Muscle layer of duodenum (tissue), 2 donors: ENCODE data around the gene CYP27B1.
"Not testable (repeated sequence)": the region's sequence is repeated elsewhere in the genome, so short reads cannot be mapped to it uniquely, and the experiment has no call there.

Source experiments
- H3K27ac ChIP-seq: one replicate; pipeline ENCODE4 v1.7.0; 2013; ENCODE audit warnings: mild to moderate bottlenecking, low read length
- H3K27me3 ChIP-seq: one replicate; pipeline ENCODE4 v1.7.0; 2013; ENCODE audit warnings: low read depth, mild to moderate bottlenecking, control low read depth, low read length
- H3K36me3 ChIP-seq, 2 donors: one replicate each; pipeline ENCODE4 v1.7.0; 2013; ENCODE audit warnings: low read length in 2 of 2, control low read depth in 1 of 2, mild to moderate bottlenecking in 1 of 2; ENCODE audit not compliant: insufficient read depth in 2 of 2, control insufficient read depth in 1 of 2
- H3K4me1 ChIP-seq, 2 donors: one replicate each; pipeline ENCODE4 v1.7.0; 2013; ENCODE audit warnings: low read length in 2 of 2, mild to moderate bottlenecking in 2 of 2, control low read depth in 1 of 2, moderate library complexity in 1 of 2; ENCODE audit not compliant: insufficient read depth in 2 of 2, control insufficient read depth in 1 of 2
- H3K4me3 ChIP-seq, 2 donors: one replicate each; pipeline ENCODE4 v1.7.0; 2013; ENCODE audit warnings: low read length in 2 of 2, low read depth in 1 of 2, mild to moderate bottlenecking in 1 of 2
- H3K9me3 ChIP-seq, 2 donors: one replicate each; pipeline ENCODE4 v1.7.0; 2013; ENCODE audit warnings: low read length in 2 of 2, control low read depth in 1 of 2, mild to moderate bottlenecking in 1 of 2; ENCODE audit not compliant: control insufficient read depth in 1 of 2
- donor health status: healthy.

Gene CYP27B1

DNA sequence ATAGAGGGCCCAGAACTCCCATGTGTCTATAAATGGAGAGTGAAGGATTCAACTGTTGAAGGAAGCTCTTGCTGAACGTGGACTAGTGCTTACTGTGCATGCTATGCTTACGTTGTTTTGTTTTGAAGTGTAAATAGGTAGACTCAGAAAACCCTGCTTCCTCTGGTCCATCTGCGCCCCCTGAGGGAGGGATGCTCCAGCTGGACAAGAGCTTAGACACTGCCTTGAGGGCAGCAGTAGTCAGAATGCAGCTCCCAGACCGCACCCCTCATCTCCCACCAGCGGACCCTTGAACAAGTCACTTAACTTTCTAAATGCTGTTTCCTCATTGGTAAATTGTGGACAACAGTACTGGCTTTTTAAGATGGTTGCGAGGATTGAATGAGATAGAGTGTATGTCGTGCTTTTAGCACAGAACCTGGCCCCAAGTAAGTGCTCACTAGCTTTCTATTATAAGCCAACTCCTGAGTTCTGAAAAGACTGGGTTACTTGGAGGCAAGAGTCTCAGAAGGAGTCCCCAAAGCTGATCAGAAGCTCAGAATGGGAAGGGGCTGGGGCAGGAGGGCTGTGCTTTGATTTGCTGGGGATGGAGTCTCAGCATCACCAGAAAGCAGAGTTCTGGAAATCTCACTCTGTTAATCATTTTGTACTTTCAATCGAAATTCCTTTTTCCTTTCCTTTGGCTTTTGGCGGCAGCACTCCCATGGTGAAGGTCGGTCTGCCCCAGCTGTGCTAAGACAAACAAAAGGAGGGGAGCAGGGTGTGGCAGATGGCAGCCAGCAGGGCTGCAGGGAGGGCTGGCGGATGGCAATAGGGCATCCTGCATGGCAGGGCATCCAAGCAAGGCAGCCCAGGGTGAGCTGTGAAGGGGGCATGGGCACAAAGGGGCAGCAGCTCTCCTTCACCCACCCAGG, 43.9 kb downstream of the CYP27B1 start:
- no peak overlapping the region for H3K27ac ChIP-seq
- H3K27me3 ChIP-seq, result no peaks in the 10 kb centered on the region
- H3K4me3 ChIP-seq, result no peak overlapping the region
- no peaks in the 10 kb centered on the region for H3K9me3 ChIP-seq
- H3K4me1 ChIP-seq, result peaks cover 0 to 14% of the 10 kb centered on the region in 2 donors
- H3K36me3 ChIP-seq, result peaks cover 36 to 41% of the 10 kb centered on the region in 2 donors

DNA sequence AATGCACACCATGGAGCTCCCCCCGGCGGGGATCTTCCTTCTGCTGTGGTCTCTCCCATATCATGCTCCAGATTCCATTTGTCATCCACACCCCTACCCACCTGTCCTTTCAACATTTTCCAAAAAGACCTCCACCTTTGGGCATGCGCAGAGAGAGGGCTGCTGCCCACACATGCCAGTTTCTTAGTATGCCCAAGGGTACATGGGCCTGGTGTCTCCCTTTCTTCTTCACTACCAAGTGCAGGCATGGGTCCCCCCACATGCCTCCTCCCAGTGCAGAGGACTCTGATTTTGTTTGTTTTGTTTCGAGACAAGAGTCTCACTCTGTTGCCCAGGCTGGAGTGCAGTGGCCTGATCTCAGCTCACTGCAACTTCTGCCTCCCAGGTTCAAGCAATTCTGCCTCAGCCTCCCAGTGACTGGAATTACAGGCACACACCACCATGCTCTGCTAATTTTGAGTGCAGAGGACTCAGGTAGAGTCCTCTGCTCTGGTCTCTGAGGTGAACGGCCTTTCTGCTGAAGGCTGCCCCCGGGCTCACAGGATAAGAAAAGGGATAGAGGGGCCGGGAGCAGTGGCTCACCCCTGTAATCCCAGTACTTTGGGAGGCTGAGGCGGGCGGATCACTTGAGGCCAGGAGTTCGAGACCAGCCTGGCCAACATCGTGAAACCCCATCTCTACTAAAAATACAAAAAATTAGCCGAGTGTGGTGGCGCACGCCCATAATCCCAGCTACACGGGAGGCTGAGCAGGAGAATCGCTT, 44.9 kb downstream of the CYP27B1 start:
- not testable (repeated sequence) for H3K27me3 ChIP-seq, H3K9me3 ChIP-seq, H3K27ac ChIP-seq, H3K4me3 ChIP-seq
- Histone ChIP-seq H3K4me1 (peaks cover 0 to 12% of the 10 kb centered on the region in 2 donors), H3K36me3 (peaks cover 42 to 50% of the 10 kb centered on the region in 2 donors)

DNA sequence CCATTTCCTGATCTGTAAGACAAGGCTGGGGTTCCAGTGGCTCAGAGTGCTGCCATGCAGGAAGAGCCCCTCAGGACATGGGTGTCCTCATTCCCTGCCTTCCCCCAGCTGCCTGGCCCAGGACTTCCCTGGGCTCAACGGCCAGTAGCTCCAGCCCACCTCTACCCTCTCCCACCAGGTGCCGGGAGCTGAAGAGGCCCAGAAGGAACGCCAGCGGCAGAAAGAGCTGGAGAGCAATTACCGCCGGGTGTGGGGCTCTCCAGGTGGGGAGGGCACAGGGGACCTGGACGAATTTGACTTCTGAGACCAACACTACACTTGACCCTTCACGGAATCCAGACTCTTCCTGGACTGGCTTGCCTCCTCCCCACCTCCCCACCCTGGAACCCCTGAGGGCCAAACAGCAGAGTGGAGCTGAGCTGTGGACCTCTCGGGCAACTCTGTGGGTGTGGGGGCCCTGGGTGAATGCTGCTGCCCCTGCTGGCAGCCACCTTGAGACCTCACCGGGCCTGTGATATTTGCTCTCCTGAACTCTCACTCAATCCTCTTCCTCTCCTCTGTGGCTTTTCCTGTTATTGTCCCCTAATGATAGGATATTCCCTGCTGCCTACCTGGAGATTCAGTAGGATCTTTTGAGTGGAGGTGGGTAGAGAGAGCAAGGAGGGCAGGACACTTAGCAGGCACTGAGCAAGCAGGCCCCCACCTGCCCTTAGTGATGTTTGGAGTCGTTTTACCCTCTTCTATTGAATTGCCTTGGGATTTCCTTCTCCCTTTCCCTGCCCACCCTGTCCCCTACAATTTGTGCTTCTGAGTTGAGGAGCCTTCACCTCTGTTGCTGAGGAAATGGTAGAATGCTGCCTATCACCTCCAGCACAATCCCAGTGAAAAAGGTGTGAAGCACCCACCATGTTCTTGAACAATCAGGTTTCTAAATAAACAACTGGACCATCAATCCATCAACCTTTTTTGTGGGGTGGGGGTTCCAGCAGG, 46.0 kb downstream of the CYP27B1 start:
- Histone ChIP-seq H3K9me3 (no peaks in the 10 kb centered on the region), H3K27me3 (no peaks in the 10 kb centered on the region), H3K36me3 (peaks cover 53 to 62% of the 10 kb centered on the region in 2 donors), H3K27ac (no peak overlapping the region), H3K4me3 (no peak overlapping the region), H3K4me1 (peaks cover 0 to 3% of the 10 kb centered on the region in 2 donors)

DNA sequence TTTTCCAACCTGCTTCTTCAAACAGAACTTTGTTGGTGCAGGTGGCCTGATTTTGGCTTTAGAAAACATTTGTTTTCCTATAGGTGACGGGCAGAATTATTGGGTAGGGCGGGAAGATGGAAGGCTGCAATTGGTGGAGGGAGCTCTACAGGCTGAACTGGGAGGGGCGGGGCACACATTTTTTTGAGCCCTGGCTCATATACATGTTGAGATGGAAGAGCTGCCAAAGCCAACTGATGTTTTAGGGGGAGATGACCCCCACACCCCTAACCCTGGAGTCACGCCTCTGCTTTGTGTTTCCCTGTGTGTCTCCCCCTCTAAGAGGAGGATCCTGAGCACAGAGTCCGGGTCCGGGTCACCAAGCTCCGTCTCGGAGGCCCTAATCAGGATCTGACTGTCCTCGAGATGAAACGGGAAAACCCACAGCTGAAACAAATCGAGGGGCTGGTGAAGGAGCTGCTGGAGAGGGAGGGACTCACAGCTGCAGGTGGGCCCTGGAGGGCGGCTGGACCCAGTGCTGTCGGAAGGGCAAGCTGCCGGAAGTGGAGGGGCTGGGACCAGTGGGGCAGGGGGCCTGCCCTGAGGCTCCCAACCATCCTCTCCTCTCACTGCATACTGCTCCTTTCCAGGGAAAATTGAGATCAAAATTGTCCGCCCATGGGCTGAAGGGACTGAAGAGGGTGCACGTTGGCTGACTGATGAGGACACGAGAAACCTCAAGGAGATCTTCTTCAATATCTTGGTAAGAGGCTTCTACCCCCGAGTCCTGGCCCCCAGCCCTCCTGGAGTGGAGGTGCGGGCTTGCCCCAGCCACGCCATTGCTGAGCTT, 46.9 kb downstream of the CYP27B1 start:
- Histone ChIP-seq H3K27me3 (no peaks in the 10 kb centered on the region), H3K4me1 (no peaks in the 10 kb centered on the region), H3K4me3 (no peak overlapping the region), H3K36me3 (peaks cover 55 to 68% of the 10 kb centered on the region in 2 donors), H3K27ac (no peak overlapping the region), H3K9me3 (no peaks in the 10 kb centered on the region)

DNA sequence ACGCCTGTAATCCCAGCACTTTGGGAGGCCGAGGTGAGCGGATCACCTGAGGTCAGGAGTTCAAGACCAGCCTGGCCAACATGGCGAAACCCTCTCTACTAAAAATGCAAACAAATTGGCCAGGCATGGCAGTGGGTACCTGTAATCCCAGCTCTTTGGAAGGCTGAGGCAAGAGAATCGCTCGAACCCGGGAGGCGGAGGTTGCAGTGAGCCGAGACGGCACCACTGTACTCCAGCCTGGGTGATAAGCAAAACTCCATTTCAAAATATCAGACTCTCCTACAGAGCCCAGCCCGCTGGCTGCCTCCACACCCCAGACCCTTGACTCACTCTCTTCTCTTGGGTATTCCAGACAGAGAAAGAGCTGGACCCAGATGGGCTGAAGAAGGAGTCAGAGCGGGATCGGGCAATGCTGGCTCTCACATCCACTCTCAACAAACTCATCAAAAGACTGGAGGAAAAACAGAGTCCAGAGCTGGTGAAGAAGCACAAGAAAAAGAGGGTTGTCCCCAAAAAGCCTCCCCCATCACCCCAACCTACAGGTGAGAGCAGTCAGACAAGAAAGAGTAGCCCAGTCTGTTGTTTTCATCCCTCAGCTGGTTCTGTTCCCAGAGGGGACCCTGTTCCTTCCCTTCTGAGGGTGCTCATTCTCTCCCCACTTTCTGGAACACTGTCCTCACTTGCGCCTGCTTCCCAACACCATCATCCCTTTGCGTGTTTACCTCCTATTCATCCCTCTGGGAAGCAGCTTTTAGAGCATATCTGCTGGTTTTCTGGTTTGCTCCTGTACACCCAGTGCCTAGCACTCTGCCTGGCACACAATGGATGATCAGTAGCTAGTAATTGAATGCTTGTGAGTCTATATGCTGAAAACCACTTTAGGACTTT, 48.0 kb downstream of the CYP27B1 start:
- Histone ChIP-seq H3K4me1 (no peaks in the 10 kb centered on the region), H3K9me3 (no peaks in the 10 kb centered on the region), H3K36me3 (peaks cover 55 to 74% of the 10 kb centered on the region in 2 donors), H3K27me3 (no peaks in the 10 kb centered on the region), H3K4me3 (no peak overlapping the region), H3K27ac (no peak overlapping the region)

DNA sequence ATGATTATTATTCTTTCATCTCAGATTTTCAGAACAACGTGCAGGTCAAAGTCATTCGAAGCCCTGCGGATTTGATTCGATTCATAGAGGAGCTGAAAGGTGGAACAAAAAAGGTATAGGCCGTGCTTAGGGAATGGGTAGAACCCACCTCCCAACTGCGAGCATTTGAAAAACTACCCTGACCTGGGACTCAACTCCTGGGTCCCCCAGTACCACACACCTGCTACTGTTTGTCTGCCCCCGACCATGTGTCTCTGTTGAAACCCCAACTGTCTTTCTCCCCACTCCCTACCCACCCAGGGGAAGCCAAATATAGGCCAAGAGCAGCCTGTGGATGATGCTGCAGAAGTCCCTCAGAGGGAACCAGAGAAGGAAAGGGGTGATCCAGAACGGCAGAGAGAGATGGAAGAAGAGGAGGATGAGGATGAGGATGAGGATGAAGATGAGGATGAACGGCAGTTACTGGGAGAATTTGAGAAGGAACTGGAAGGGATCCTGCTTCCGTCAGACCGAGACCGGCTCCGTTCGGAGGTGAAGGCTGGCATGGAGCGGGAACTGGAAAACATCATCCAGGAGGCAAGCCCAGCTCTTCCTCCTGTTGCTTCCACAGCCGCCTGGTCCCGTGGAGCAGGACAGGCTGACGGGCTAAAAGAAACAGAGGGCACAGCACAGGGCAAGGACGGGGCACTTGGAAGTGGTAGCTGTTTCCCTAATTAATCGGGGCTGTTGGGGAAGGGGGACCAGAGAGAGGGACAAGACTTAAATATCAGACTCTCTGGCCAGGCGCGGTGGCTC, 48.8 kb downstream of the CYP27B1 start:
- H3K27ac ChIP-seq, result no peak overlapping the region
- H3K4me1 ChIP-seq, result no peaks in the 10 kb centered on the region
- H3K9me3 ChIP-seq, result no peaks in the 10 kb centered on the region
- no peaks in the 10 kb centered on the region for H3K27me3 ChIP-seq
- peaks cover 55 to 78% of the 10 kb centered on the region in 2 donors for H3K36me3 ChIP-seq
- H3K4me3 ChIP-seq, result no peak overlapping the region

DNA sequence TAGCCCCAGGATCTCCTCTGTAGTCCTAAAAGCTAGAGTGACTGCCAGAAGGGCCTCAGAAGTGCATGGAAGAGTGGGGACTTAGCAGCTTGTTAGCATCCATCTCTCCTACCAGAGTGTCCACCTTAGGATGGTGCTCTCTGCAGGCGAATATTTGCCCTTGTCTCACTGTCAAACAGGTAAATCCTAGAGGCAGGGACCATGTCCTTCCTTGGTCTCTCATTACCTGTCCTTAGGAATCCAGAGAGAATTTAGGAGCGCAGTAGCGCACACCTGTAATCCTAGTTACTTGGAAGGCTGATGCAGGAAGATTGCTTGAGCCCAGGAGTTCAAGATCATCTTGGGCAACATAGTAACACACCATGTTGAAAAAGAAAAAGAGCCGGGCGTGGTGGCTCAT, 49.7 kb downstream of the CYP27B1 start:
- H3K4me1 ChIP-seq, result no peaks in the 10 kb centered on the region
- H3K36me3 ChIP-seq, result peaks cover 55 to 84% of the 10 kb centered on the region in 2 donors
- no peak overlapping the region for H3K4me3 ChIP-seq
- no peaks in the 10 kb centered on the region for H3K9me3 ChIP-seq
- no peaks in the 10 kb centered on the region for H3K27me3 ChIP-seq
- H3K27ac ChIP-seq, result no peak overlapping the region

DNA sequence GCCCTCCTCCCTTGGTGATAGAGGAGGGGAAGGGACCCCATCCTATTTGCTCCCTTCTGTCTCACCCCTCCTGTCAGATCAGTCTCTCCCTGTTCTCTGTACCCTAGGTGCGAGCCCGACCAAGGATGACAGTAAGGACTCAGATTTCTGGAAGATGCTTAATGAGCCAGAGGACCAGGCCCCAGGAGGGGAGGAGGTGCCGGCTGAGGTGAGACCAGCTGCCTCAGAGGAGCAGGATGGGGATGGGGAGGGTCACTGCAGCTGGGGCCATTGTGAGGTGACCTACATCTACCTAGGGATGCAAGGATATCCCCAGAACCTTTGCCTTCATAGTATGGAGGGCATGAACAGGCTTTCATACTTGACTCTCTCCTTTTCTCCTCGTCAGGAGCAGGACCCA, 50.6 kb downstream of the CYP27B1 start:
- Histone ChIP-seq H3K36me3 (peaks cover 50 to 84% of the 10 kb centered on the region in 2 donors), H3K27ac (no peak overlapping the region), H3K9me3 (no peaks in the 10 kb centered on the region), H3K4me3 (no peak overlapping the region), H3K4me1 (no peaks in the 10 kb centered on the region), H3K27me3 (no peaks in the 10 kb centered on the region)

DNA sequence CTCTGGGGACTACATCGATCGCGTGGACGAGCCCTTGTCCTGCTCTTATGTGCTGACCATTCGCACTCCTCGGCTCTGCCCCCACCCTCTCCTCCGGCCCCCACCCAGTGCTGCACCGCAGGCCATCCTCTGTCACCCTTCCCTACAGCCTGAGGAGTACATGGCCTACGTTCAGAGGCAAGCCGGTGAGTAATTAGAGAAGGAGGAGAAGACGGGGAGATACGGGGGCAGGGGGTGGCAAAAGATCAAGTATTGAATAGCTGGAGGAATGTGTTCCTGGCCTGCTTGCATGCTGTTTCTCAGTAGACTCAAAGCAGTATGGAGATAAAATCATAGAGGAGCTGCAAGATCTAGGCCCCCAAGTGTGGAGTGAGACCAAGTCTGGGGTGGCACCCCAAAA, 51.1 kb downstream of the CYP27B1 start:
- Histone ChIP-seq H3K27me3 (no peaks in the 10 kb centered on the region), H3K27ac (no peak overlapping the region), H3K9me3 (no peaks in the 10 kb centered on the region), H3K4me3 (no peak overlapping the region), H3K36me3 (peaks cover 46 to 79% of the 10 kb centered on the region in 2 donors), H3K4me1 (no peaks in the 10 kb centered on the region)
